H1 (cell line): ENCODE results near the gene IDH3A.

Source experiments
- BRCA1 ChIP-seq: IDR thresholded peaks from 2 replicates; pipeline ENCODE4 v1.6.1; 2012; ENCODE audit warnings: low read depth, low read length, improper control_type of control experiment
- CBX8 ChIP-seq: fragments of 300-800, 300-1000 bp; sonication (generic); IDR thresholded peaks from 2 replicates; pipeline ENCODE4 v1.7.1; 2016; ENCODE audit warnings: low read depth, low read length, borderline replicate concordance
- CHD2 ChIP-seq: IDR thresholded peaks from 2 replicates; pipeline ENCODE4 v1.6.1; 2012; ENCODE audit warnings: low read length, improper control_type of control experiment
- EZH2 ChIP-seq: fragments of 200-600 bp; sonication (generic); IDR thresholded peaks from 2 replicates; pipeline ENCODE4 v1.7.1; 2012; ENCODE audit warnings: low read depth, mild to moderate bottlenecking, moderate library complexity, low read length, inconsistent platforms; ENCODE audit not compliant: severe bottlenecking
- JUND ChIP-seq: IDR thresholded peaks from 2 replicates; pipeline ENCODE4 v1.6.1; 2011; ENCODE audit warnings: mild to moderate bottlenecking, improper control_type of control experiment, low read length
- POLR2A ChIP-seq, 2 experiments: IDR thresholded peaks; 1 replicate in 1 of 2; 2 replicates in 1 of 2; pipeline ENCODE4 v1.6.1; 2011; ENCODE audit warnings: low read depth in 2 of 2, low read length in 2 of 2, mild to moderate bottlenecking in 2 of 2; ENCODE audit errors: control extremely low read depth in 1 of 2
- RXRA ChIP-seq: IDR thresholded peaks from 2 replicates; pipeline ENCODE4 v1.6.1; 2011; ENCODE audit warnings: low read depth, mild to moderate bottlenecking, low read length, moderate library complexity; ENCODE audit not compliant: insufficient read depth
- SIN3A ChIP-seq, 2 experiments: IDR thresholded peaks in 1 of 2; conservative IDR thresholded peaks in 1 of 2; 2 replicates each; pipeline ENCODE4 v1.6.1; 2011 to 2012; ENCODE audit warnings: low read length in 2 of 2, improper control_type of control experiment in 1 of 2, low read depth in 1 of 2, mild to moderate bottlenecking in 1 of 2
- SP4 ChIP-seq: IDR thresholded peaks from 2 replicates; pipeline ENCODE4 v1.6.1; 2012; ENCODE audit warnings: low read length, inconsistent platforms
- SUZ12 ChIP-seq: fragments of 200-600 bp; sonication (generic); IDR thresholded peaks from 2 replicates; pipeline ENCODE4 v1.6.1; 2012; ENCODE audit warnings: mild to moderate bottlenecking, inconsistent platforms, low read length, moderate library complexity, mixed read lengths
- TCF12 ChIP-seq: IDR thresholded peaks from 2 replicates; pipeline ENCODE4 v1.6.1; 2011; ENCODE audit warnings: low read depth, mild to moderate bottlenecking, low read length
- TF ChIP-seq, protein P1 (sequence below), 3 experiments: IDR thresholded peaks; 1 replicate in 2 of 3; 2 replicates in 1 of 3; pipeline versions ENCODE4 v1.5.1 to v1.6.1; 2011; ENCODE audit warnings: low read length in 3 of 3, mild to moderate bottlenecking in 3 of 3, inconsistent platforms in 2 of 3, low read depth in 1 of 3, moderate library complexity in 1 of 3; ENCODE audit not compliant: insufficient read depth in 1 of 3; ENCODE audit errors: control extremely low read depth in 1 of 3
- TF ChIP-seq, protein P2 (sequence below): IDR thresholded peaks from 2 replicates; pipeline ENCODE4 v1.6.1; 2012; ENCODE audit warnings: low read length, inconsistent platforms

DNA sequence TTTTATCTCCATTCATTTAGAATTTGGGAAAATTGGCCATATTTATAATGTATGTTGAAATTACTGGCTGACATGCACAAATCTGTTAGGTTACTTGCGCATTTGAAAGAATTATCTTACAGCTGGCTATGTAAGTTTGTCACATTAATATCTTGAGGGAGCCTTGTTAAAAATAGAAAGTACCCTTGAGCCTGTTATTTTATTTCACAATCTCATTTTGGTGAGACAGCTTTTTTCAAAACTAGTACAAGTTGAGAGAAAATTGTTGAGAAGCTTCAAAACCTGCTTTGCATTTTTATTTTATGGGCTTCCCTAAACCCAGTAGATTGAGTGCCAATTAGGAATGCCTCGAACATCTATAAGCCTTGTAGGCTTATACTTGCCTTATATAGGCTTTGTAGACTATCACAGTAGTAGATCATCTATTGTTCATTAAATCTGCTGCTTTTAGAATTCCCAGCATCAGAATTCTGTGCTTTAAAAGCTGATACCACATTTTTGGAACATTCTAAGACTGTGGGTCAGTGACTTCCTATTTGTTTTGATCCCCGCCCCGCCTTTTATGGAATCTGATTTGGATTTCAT lies 6.3 kb downstream of the IDH3A start:
- TF ChIP-seq, protein P1, sequence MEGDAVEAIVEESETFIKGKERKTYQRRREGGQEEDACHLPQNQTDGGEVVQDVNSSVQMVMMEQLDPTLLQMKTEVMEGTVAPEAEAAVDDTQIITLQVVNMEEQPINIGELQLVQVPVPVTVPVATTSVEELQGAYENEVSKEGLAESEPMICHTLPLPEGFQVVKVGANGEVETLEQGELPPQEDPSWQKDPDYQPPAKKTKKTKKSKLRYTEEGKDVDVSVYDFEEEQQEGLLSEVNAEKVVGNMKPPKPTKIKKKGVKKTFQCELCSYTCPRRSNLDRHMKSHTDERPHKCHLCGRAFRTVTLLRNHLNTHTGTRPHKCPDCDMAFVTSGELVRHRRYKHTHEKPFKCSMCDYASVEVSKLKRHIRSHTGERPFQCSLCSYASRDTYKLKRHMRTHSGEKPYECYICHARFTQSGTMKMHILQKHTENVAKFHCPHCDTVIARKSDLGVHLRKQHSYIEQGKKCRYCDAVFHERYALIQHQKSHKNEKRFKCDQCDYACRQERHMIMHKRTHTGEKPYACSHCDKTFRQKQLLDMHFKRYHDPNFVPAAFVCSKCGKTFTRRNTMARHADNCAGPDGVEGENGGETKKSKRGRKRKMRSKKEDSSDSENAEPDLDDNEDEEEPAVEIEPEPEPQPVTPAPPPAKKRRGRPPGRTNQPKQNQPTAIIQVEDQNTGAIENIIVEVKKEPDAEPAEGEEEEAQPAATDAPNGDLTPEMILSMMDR (IDR thresholded peaks at IDR 0.05; ENCODE audit: control extremely low read depth in 1 of 3, insufficient read depth in 1 of 3, low read depth in 1 of 3, low read length in 3 of 3), result no peak
- TF ChIP-seq RXRA (no peak), POLR2A (IDR thresholded peaks at IDR 0.05; ENCODE audit: control extremely low read depth in 1 of 2, low read depth in 2 of 2, low read length in 2 of 2) (no peak), JUND (no peak), BRCA1 (no peak), EZH2 (no peak), SIN3A (conservative IDR thresholded peaks at IDR 0.05 in 1 of 2, IDR thresholded peaks at IDR 0.05 in 1 of 2; ENCODE audit: low read depth in 1 of 2, low read length in 2 of 2) (no peak), SUZ12 (no peak), TCF12 (no peak), SP4 (no peak), CBX8 (no peak), CHD2 (no peak)
- TF ChIP-seq, protein P2, sequence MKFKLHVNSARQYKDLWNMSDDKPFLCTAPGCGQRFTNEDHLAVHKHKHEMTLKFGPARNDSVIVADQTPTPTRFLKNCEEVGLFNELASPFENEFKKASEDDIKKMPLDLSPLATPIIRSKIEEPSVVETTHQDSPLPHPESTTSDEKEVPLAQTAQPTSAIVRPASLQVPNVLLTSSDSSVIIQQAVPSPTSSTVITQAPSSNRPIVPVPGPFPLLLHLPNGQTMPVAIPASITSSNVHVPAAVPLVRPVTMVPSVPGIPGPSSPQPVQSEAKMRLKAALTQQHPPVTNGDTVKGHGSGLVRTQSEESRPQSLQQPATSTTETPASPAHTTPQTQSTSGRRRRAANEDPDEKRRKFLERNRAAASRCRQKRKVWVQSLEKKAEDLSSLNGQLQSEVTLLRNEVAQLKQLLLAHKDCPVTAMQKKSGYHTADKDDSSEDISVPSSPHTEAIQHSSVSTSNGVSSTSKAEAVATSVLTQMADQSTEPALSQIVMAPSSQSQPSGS, result no peak
